Breast epithelium (tissue), 4 donors: ENCODE measurements around the gene COPZ2. TPM values are rescaled to one million over a fixed set of nuclear protein-coding genes. Genes with fewer than 3 reads are reported as not detected.

Source experiments
- DNase-seq, 2 donors: peaks; one replicate each; pipeline ENCODE4 v3.0.0-alpha.2; 2019; ENCODE audit warnings: low spot score in 2 of 2
- H3K27ac ChIP-seq, 2 donors: fragments of 200-600 bp; sonication (generic) in 1 of 2; one replicate each; pipeline ENCODE4 v1.5.1; 2016 to 2019; ENCODE audit warnings: mild to moderate bottlenecking in 1 of 2
- H3K27me3 ChIP-seq, 2 donors: fragments of 200-600 bp; sonication (generic) in 1 of 2; one replicate each; pipeline versions ENCODE4 v1.5.1 to v1.6.0; 2017 to 2019; ENCODE audit warnings: control low read depth in 1 of 2, mild to moderate bottlenecking in 1 of 2
- H3K36me3 ChIP-seq: fragments of 200-600 bp; one replicate; pipeline ENCODE4 v1.5.1; 2019
- H3K4me1 ChIP-seq, 2 donors: fragments of 200-600 bp; sonication (generic); one replicate each; pipeline ENCODE4 v1.5.1; 2016 to 2019; ENCODE audit warnings: control low read depth in 1 of 2
- H3K4me3 ChIP-seq, 3 donors: fragments of 200-600 bp; sonication (generic); 1 replicate in 2 of 3; 2 replicates in 1 of 3; pipeline ENCODE4 v1.5.1; 2016 to 2019; ENCODE audit warnings: mild to moderate bottlenecking in 3 of 3, moderate library complexity in 2 of 3
- H3K9me3 ChIP-seq, 2 donors: fragments of 200-600 bp; sonication (generic) in 1 of 2; one replicate each; pipeline ENCODE4 v1.5.1; 2016 to 2019; ENCODE audit warnings: control low read depth in 1 of 2
- POLR2A ChIP-seq: fragments of 450-650 bp; IDR thresholded peaks from one replicate; pipeline ENCODE4 v1.6.1; 2016; ENCODE audit warnings: antibody characterized with exemption, mild to moderate bottlenecking, moderate library complexity
- POLR2AphosphoS5 ChIP-seq, 3 donors: sonication (generic); formaldehyde crosslinking; IDR thresholded peaks; one replicate each; pipeline ENCODE4 v1.6.1; 2017; ENCODE audit warnings: antibody characterized with exemption in 3 of 3
- intact Hi-C: fragments of 100-400 bp; cut with DNase I; formaldehyde crosslinking; loops from one replicate; pipeline ENCODE4 v1.15.1; 2023; ENCODE audit warnings: low total_unique reads
- total RNA-seq, 3 donors: library from RNA; depleted of rRNA; stranded (reverse); fragments of >200 nt; gene quantifications; one replicate each; pipeline ENCODE4 v1.1.0, GENCODE V29; 2016
- TF ChIP-seq, protein P1 (sequence below), 3 donors: fragments of 450-650 bp; IDR thresholded peaks; one replicate each; pipeline ENCODE4 v1.5.1; 2016 to 2017; ENCODE audit warnings: antibody characterized with exemption in 3 of 3, mild to moderate bottlenecking in 3 of 3, moderate library complexity in 3 of 3

The COPZ2 gene
- total RNA-seq, 3 donors from 2014 or later = 16.4 to 97.9 (median 23.3) TPM

DNA sequence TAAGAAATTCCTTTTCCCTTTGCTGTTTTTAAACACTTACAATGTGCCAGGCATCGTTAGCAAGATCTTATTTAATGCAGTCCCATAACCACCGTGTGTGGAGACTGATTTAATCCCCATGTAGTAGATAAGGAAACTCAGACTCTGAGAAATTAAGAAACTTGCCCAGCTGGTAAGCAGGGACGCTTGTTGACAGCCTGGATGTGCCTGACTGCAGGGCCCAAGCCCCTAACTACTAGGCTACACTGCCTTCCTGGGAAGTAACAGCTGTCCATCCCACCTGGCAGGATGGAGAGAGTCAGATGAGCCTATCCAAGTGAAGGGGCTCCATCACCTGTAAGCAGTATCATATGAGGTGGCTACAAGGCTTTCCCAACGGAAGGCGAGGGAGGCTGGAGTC, 43.6 kb downstream of the COPZ2 start:
- intact Hi-C loops = no loop called here
- no peaks in the 10 kb centered on the region for H3K9me3 ChIP-seq
- no peak overlapping the region for H3K27ac ChIP-seq
- no peaks in the 10 kb centered on the region for H3K27me3 ChIP-seq
- no peaks in the 10 kb centered on the region for H3K36me3 ChIP-seq
- TF ChIP-seq, protein P1, sequence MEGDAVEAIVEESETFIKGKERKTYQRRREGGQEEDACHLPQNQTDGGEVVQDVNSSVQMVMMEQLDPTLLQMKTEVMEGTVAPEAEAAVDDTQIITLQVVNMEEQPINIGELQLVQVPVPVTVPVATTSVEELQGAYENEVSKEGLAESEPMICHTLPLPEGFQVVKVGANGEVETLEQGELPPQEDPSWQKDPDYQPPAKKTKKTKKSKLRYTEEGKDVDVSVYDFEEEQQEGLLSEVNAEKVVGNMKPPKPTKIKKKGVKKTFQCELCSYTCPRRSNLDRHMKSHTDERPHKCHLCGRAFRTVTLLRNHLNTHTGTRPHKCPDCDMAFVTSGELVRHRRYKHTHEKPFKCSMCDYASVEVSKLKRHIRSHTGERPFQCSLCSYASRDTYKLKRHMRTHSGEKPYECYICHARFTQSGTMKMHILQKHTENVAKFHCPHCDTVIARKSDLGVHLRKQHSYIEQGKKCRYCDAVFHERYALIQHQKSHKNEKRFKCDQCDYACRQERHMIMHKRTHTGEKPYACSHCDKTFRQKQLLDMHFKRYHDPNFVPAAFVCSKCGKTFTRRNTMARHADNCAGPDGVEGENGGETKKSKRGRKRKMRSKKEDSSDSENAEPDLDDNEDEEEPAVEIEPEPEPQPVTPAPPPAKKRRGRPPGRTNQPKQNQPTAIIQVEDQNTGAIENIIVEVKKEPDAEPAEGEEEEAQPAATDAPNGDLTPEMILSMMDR (IDR thresholded peaks at IDR 0.05) = no peak
- TF ChIP-seq POLR2AphosphoS5 (IDR thresholded peaks at IDR 0.05) (no peak), POLR2A (no peak)
- no peak for DNase-seq
- H3K4me3 ChIP-seq = no peak overlapping the region
- H3K4me1 ChIP-seq = no peaks in the 10 kb centered on the region

DNA sequence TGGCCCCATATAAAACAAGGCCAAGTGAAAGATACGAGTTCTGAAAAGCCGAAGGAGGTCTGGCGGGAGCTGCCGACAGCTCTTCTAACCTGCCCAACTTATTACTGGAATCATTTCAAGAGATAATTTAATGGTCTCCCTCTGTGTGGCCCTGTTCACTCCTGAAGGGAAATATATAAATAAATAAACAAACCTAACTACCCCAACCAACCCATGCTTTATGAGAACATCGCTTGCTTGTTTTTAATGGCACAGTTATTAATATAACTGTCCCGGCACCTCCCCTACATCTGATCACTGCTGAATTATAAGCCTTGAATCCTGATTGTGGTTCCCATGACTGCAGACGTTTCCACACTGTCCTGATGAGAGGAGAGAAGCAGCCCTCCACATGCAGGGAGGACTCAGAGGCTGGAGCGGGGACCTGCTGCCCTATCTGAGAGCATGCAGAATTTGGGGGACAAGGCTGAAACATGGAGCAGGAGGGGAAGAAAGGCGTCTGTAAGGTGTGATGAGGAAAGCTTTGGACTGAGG, 44.5 kb downstream of the COPZ2 start:
- Histone ChIP-seq H3K27me3 (no peaks in the 10 kb centered on the region), H3K27ac (no peak overlapping the region), H3K4me1 (no peaks in the 10 kb centered on the region), H3K36me3 (no peaks in the 10 kb centered on the region), H3K9me3 (no peaks in the 10 kb centered on the region), H3K4me3 (no peak overlapping the region)
- intact Hi-C loops = no loop called here
- TF ChIP-seq POLR2AphosphoS5 (IDR thresholded peaks at IDR 0.05) = no peak
- TF ChIP-seq POLR2A = no peak
- TF ChIP-seq, protein P1 (IDR thresholded peaks at IDR 0.05) = no peak
- no peak for DNase-seq

DNA sequence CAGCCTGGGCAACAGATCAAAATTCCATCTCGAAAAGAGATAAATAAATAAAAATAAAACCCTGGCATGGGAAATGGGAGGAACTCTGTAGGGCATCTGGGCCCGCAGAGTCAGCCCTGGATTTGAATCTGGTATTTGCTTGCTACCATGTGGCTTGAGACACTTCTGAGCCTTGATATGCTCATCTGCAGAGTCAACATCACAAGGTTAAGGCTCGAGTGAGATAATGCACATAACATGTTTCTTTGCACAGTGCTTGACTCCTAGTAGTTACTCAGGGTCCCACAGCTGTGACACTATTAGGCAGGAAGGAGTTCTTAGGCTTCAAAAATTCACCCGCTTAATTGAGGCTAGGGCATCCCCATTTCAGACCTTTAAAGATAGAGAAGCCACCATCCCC, 45.4 kb downstream of the COPZ2 start:
- Histone ChIP-seq H3K36me3 (no peaks in the 10 kb centered on the region), H3K27ac (no peak overlapping the region), H3K27me3 (no peaks in the 10 kb centered on the region), H3K4me1 (no peaks in the 10 kb centered on the region), H3K4me3 (no peak overlapping the region), H3K9me3 (no peaks in the 10 kb centered on the region)
- no peak for DNase-seq
- intact Hi-C loops = no loop called here
- TF ChIP-seq, protein P1 (IDR thresholded peaks at IDR 0.05) = no peak
- TF ChIP-seq POLR2AphosphoS5 (IDR thresholded peaks at IDR 0.05) = no peak
- TF ChIP-seq POLR2A = no peak

DNA sequence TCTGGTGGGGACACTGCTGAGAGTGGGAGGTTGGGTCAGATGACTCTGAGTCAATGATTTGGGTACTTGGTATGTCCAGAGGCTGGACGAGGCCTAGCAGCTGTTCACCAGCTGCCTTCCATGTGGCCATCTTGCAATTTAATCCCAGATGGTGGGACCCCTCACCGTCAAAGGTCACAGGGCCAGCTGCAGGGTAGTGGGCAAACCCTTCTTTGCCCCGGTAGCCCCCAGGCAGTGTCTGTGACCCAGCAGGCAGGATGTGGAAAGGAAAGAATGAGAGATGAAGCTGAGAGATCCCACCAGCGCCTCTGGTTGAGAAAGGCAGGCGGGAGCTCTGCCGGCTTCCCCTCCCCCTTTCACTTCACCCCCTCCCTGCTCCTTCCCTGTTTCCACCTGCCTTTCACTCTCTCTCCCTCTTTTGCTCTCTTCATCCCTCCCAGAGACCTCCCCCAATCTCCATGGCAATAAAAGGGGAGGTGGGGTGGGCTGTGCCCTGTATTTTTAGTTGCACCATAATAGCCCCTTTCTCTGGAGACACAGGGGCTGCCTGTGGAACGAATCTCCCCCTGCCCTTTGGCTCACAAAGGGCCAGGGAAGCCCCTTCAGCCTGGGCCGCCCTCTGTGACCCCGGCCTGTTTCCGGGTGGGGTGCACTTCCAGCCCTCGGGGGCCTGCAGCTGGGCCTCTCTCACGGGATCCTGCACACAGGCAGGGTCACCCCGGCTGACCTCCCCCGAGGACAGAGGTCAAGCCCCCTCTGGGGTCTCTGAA, 46.5 kb downstream of the COPZ2 start:
- no peak overlapping the region for H3K27ac ChIP-seq
- H3K27me3 ChIP-seq = no peaks in the 10 kb centered on the region
- no peaks in the 10 kb centered on the region for H3K36me3 ChIP-seq
- no peak for TF ChIP-seq POLR2AphosphoS5 (IDR thresholded peaks at IDR 0.05)
- TF ChIP-seq, protein P1 (IDR thresholded peaks at IDR 0.05) = no peak
- no peak for TF ChIP-seq POLR2A
- no peak for DNase-seq
- no peaks in the 10 kb centered on the region for H3K9me3 ChIP-seq
- intact Hi-C loops = no loop called here
- no peak overlapping the region for H3K4me3 ChIP-seq
- H3K4me1 ChIP-seq = no peaks in the 10 kb centered on the region

DNA sequence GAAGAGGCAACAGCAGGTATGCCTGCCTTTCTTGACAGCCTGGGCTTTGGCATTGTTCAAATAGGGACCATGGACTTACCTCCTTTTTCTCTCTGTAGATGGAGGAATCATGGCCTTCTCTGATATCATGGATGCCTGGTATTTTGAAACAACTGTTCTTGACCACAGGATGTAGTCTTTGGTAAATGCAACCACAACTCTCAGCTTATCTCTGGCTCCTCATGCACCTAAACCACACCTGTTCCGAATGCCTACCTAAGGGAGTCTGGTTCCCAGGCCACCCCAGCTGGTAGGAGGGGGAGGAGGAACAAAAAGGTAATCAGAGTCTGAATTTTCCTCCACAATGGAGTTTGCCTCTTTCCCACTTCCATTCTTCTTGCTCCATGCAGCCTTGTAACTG, 47.9 kb downstream of the COPZ2 start:
- intact Hi-C loops = no loop called here
- H3K4me3 ChIP-seq = no peak overlapping the region
- H3K27me3 ChIP-seq = no peaks in the 10 kb centered on the region
- no peaks in the 10 kb centered on the region for H3K9me3 ChIP-seq
- no peaks in the 10 kb centered on the region for H3K4me1 ChIP-seq
- H3K27ac ChIP-seq = no peak overlapping the region
- DNase-seq = no peak
- H3K36me3 ChIP-seq = no peaks in the 10 kb centered on the region
- TF ChIP-seq, protein P1 (IDR thresholded peaks at IDR 0.05) = no peak
- TF ChIP-seq POLR2AphosphoS5 (IDR thresholded peaks at IDR 0.05) (no peak), POLR2A (no peak)
